ENCODE results near the gene C6orf89. TPM values are rescaled to one million over a fixed set of nuclear protein-coding genes. Genes with fewer than 3 reads are reported as not detected.

Gene C6orf89
- total RNA-seq, 4 donors from 2014 or later = 7.8 to 41.8 (median 28.2) TPM

DNA sequence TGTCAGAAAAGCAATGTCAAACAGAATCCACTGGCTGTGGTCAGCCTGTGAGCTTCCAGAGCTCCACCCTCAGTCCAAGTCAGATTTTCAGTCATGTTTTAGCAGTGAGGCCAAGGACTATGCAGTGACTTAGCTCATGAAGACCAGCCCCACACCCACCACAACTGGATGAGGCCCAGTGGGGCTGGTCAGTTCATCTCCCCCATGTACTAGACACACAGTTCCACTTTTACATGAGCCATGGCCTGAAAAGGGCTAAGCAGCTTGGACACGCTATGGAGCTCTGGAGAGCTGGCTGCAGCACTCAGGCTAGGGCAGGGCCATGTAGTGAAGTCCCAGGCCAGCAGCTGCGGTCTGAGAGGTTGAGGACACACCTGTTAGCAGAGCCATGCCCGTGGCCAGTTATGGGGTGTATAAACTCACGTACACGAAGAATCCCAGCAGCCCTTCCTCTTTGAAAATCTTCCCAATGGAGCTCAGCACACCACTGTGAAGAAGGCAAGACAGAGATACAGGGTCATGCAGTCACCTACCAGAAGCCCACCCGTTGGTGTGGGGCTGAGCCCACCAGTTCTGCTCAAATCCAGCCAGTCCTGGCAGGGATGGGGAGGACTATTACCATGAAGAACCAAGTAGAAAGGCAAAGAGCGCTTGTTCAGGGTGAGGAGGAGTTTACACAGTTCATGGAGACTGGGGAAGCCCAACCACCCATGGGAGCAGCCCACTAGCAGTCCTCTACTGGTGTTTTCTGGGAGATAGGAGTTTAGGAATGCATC lies 89.7 kb downstream of the C6orf89 start:
- Histone ChIP-seq H3K36me3 (peaks cover 0 to 79% (median 38%) of the 10 kb centered on the region in 4 donors), H3K27ac (no peak overlapping the region), H3K9me3 (no peaks in the 10 kb centered on the region), H3K4me3 (no peak overlapping the region), H3K27me3 (no peaks in the 10 kb centered on the region), H3K4me1 (peaks cover 0 to 13% (median 3%) of the 10 kb centered on the region in 4 donors)
- no peak for DNase-seq
- in situ Hi-C loops (cut with MboI; ENCODE audit: low pct_ligation_motif_present in 1 of 4, low pct_unique_long_range_greater_than_20kb in 1 of 4, low sequenced_read_pairs in 3 of 4) = no loop called here
- intact Hi-C loops (cut with DNase I; ENCODE audit: low total_unique reads) = no loop called here
- TF ChIP-seq EP300 (IDR thresholded peaks at IDR 0.05; ENCODE audit: low read depth) (no peak), POLR2AphosphoS5 (IDR thresholded peaks at IDR 0.05) (no peak), POLR2A (IDR thresholded peaks at IDR 0.05) (no peak)
- TF ChIP-seq, protein P1, sequence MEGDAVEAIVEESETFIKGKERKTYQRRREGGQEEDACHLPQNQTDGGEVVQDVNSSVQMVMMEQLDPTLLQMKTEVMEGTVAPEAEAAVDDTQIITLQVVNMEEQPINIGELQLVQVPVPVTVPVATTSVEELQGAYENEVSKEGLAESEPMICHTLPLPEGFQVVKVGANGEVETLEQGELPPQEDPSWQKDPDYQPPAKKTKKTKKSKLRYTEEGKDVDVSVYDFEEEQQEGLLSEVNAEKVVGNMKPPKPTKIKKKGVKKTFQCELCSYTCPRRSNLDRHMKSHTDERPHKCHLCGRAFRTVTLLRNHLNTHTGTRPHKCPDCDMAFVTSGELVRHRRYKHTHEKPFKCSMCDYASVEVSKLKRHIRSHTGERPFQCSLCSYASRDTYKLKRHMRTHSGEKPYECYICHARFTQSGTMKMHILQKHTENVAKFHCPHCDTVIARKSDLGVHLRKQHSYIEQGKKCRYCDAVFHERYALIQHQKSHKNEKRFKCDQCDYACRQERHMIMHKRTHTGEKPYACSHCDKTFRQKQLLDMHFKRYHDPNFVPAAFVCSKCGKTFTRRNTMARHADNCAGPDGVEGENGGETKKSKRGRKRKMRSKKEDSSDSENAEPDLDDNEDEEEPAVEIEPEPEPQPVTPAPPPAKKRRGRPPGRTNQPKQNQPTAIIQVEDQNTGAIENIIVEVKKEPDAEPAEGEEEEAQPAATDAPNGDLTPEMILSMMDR (IDR thresholded peaks at IDR 0.05) = no peak
- WGBS, 2 donors (ENCODE audit: low coverage in 1 of 2) = 89% methylated on average over 7 of the region's 7 CpGs; no CpG with 5 or more reads in 1 of the 2 donors

GRCh38 chr6:36976007-36976264 lies 90.2 kb downstream of the C6orf89 start:
- Histone ChIP-seq H3K27ac (no peak overlapping the region), H3K4me1 (peaks cover 0 to 16% (median 4%) of the 10 kb centered on the region in 4 donors), H3K36me3 (peaks cover 0 to 75% (median 36%) of the 10 kb centered on the region in 4 donors), H3K27me3 (no peaks in the 10 kb centered on the region), H3K4me3 (no peak overlapping the region), H3K9me3 (no peaks in the 10 kb centered on the region)
- intact Hi-C loops (cut with DNase I; ENCODE audit: low total_unique reads) = no loop called here
- no peak for DNase-seq
- in situ Hi-C loops (cut with MboI; ENCODE audit: low pct_ligation_motif_present in 1 of 4, low pct_unique_long_range_greater_than_20kb in 1 of 4, low sequenced_read_pairs in 3 of 4) = no loop called here
- TF ChIP-seq EP300 (IDR thresholded peaks at IDR 0.05; ENCODE audit: low read depth) (no peak), POLR2A (IDR thresholded peaks at IDR 0.05) (no peak), POLR2AphosphoS5 (IDR thresholded peaks at IDR 0.05) (no peak)
- TF ChIP-seq, protein P1 (IDR thresholded peaks at IDR 0.05) = no peak
- WGBS, 2 donors (ENCODE audit: low coverage in 1 of 2) = 90% methylated on average over 4 of the region's 4 CpGs; no CpG with 5 or more reads in 1 of the 2 donors

- no peak overlapping the region for H3K27ac ChIP-seq
- H3K27me3 ChIP-seq = no peaks in the 10 kb centered on the region
- H3K36me3 ChIP-seq = peaks cover 0 to 69% (median 33%) of the 10 kb centered on the region in 4 donors
- H3K4me1 ChIP-seq = peaks cover 0 to 19% (median 5%) of the 10 kb centered on the region in 4 donors
- 94% methylated on average over 7 of the region's 7 CpGs; no CpG with 5 or more reads in 1 of the 2 donors for WGBS, 2 donors (ENCODE audit: low coverage in 1 of 2)
- in situ Hi-C loops (cut with MboI; ENCODE audit: low pct_ligation_motif_present in 1 of 4, low pct_unique_long_range_greater_than_20kb in 1 of 4, low sequenced_read_pairs in 3 of 4) (no loop called here), intact Hi-C loops (cut with DNase I; ENCODE audit: low total_unique reads) (no loop called here)
- DNase-seq = no peak
- H3K4me3 ChIP-seq = no peak overlapping the region
- TF ChIP-seq EP300 (IDR thresholded peaks at IDR 0.05; ENCODE audit: low read depth) (no peak), POLR2A (IDR thresholded peaks at IDR 0.05) (no peak), POLR2AphosphoS5 (IDR thresholded peaks at IDR 0.05) (no peak)
- TF ChIP-seq, protein P1 (IDR thresholded peaks at IDR 0.05) = no peak
- H3K9me3 ChIP-seq = no peaks in the 10 kb centered on the region
Observed at GRCh38 chr6:36976509-36976908, 90.8 kb downstream of the C6orf89 start.

DNA sequence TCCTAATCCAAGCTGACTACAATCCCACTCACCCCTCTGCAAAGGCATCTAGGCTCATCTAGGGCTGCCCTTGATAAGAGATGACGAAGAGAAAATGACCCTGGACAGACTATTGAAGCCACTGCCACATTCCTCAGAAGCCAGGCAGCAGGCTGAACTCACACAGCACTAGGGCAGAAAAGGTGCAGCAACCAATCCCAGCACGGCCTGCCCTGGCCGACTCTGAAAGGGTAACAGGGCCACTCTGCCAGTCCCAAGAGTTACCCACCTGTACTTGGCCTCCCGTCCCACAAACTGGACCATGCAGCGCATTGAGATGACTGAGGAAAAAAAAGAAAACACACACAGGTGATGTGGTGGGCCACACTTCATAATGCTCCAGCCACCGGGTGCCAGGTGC lies 91.2 kb downstream of the C6orf89 start:
- H3K36me3 ChIP-seq = peaks cover 0 to 65% (median 32%) of the 10 kb centered on the region in 4 donors
- in situ Hi-C loops (cut with MboI; ENCODE audit: low pct_ligation_motif_present in 1 of 4, low pct_unique_long_range_greater_than_20kb in 1 of 4, low sequenced_read_pairs in 3 of 4) (no loop called here), intact Hi-C loops (cut with DNase I; ENCODE audit: low total_unique reads) (no loop called here)
- H3K4me1 ChIP-seq = peaks cover 0 to 20% (median 8%) of the 10 kb centered on the region in 4 donors
- H3K27me3 ChIP-seq = no peaks in the 10 kb centered on the region
- H3K9me3 ChIP-seq = no peaks in the 10 kb centered on the region
- 89 to 100% methylated on average over 1 to 5 of the region's 6 CpGs for WGBS, 2 donors (ENCODE audit: low coverage in 1 of 2)
- H3K4me3 ChIP-seq = no peak overlapping the region
- no peak for DNase-seq
- H3K27ac ChIP-seq = no peak overlapping the region
- TF ChIP-seq POLR2AphosphoS5 (IDR thresholded peaks at IDR 0.05) = no peak
- TF ChIP-seq, protein P1 (IDR thresholded peaks at IDR 0.05) = no peak
- no peak for TF ChIP-seq EP300 (IDR thresholded peaks at IDR 0.05; ENCODE audit: low read depth)
- no peak for TF ChIP-seq POLR2A (IDR thresholded peaks at IDR 0.05)
